Right hindlimb (tissue), 1 donor: ENCODE measurements around the gene PAPOLG.
"Not testable (repeated sequence)": the region's sequence is repeated elsewhere in the genome, so short reads cannot be mapped to it uniquely, and the experiment has no call there.

Experiments
- DNase-seq: peaks from one replicate; pipeline ENCODE4 v3.0.0-alpha.2; 2018

PAPOLG gene

GRCh38 chr2:60778352-60778751 is 22.3 kb downstream of the PAPOLG start:
- no peak for DNase-seq

- no peak for DNase-seq
Measured at GRCh38 chr2:60779426-60779825, 23.4 kb downstream of the PAPOLG start.

- DNase-seq, result no peak
Measured at GRCh38 chr2:60780721-60781120, 24.7 kb downstream of the PAPOLG start.

- no peak for DNase-seq
Measured at GRCh38 chr2:60793169-60793568, 37.1 kb downstream of the PAPOLG start.

- DNase-seq, result no peak
Measured at GRCh38 chr2:60794271-60794863, 38.3 kb downstream of the PAPOLG start.

- DNase-seq, result no peak
Measured at GRCh38 chr2:60796573-60797509, 40.8 kb downstream of the PAPOLG start.

GRCh38 chr2:60804473-60804872 is 48.4 kb downstream of the PAPOLG start:
- DNase-seq, result no peak

GRCh38 chr2:60806595-60806987 is 50.5 kb downstream of the PAPOLG start:
- no peak for DNase-seq

GRCh38 chr2:60806988-60807681 is 51.1 kb downstream of the PAPOLG start:
- DNase-seq, result no peak

GRCh38 chr2:60808330-60808801 is 52.3 kb downstream of the PAPOLG start:
- no peak for DNase-seq

- DNase-seq, result no peak
Measured at GRCh38 chr2:60811491-60812375, 55.7 kb downstream of the PAPOLG start.

- DNase-seq, result not testable (repeated sequence)
Measured at GRCh38 chr2:60817191-60817590, 61.1 kb downstream of the PAPOLG start.

GRCh38 chr2:60818272-60818671 is 62.2 kb downstream of the PAPOLG start:
- no peak for DNase-seq

- DNase-seq, result no peak
Measured at GRCh38 chr2:60819155-60819862, 63.2 kb downstream of the PAPOLG start.

GRCh38 chr2:60819936-60820335 is 63.9 kb downstream of the PAPOLG start:
- no peak for DNase-seq

GRCh38 chr2:60820416-60821132 is 64.5 kb downstream of the PAPOLG start:
- no peak for DNase-seq

- DNase-seq, result no peak
Measured at GRCh38 chr2:60821133-60821469, 65.0 kb downstream of the PAPOLG start.

GRCh38 chr2:60821587-60822302 is 65.7 kb downstream of the PAPOLG start:
- no peak for DNase-seq

GRCh38 chr2:60822987-60823386 is 66.9 kb downstream of the PAPOLG start:
- DNase-seq, result no peak

- no peak for DNase-seq
Measured at GRCh38 chr2:60823694-60824305, 67.7 kb downstream of the PAPOLG start.
